CD8-positive, alpha-beta memory T cell (primary cell): Measurements from ENCODE around the gene BBIP1. TPM values are rescaled to one million over a fixed set of nuclear protein-coding genes. Genes with fewer than 3 reads are reported as not detected.
"Not testable (repeated sequence)": the region's sequence is repeated elsewhere in the genome, so short reads cannot be mapped to it uniquely, and the experiment has no call there.

Experiments used
- CTCF ChIA-PET: fragments of 350-600 bp; sonication (Branson Sonifier 250); formaldehyde crosslinking; loops from one replicate; lab custom pipeline; 2021; ENCODE audit warnings: antibody characterized with exemption; lab: Charles Lee
- POLR2A ChIA-PET: fragments of 350-600 bp; sonication (Branson Sonifier 250); formaldehyde crosslinking; loops from one replicate; lab custom pipeline; 2021; ENCODE audit warnings: antibody characterized with exemption; lab: Charles Lee
- DNase-seq, 5 donors: peaks; one replicate each; pipeline versions ENCODE4 v3.0.0 to v3.0.0-alpha.2; 2020 to 2022; ENCODE audit warnings: mixed read lengths in 1 of 5
- H3K27ac ChIP-seq: one replicate; pipeline ENCODE4 v1.7.0; 2013; ENCODE audit warnings: low read depth, mild to moderate bottlenecking, low read length, moderate library complexity
- H3K27me3 ChIP-seq: 2 replicates; pipeline ENCODE4 v1.7.0; 2013; ENCODE audit warnings: low read length, mild to moderate bottlenecking; ENCODE audit not compliant: insufficient read depth, poor library complexity, severe bottlenecking
- H3K36me3 ChIP-seq: 2 replicates; pipeline ENCODE4 v1.7.0; 2013; ENCODE audit warnings: mild to moderate bottlenecking, low read length, moderate library complexity; ENCODE audit not compliant: insufficient read depth
- H3K4me1 ChIP-seq: 2 replicates; pipeline ENCODE4 v1.7.0; 2013; ENCODE audit warnings: mild to moderate bottlenecking, low read length, moderate library complexity; ENCODE audit not compliant: insufficient read depth
- H3K4me3 ChIP-seq: 2 replicates; pipeline ENCODE4 v1.7.0; 2013; ENCODE audit warnings: mild to moderate bottlenecking, low read length
- H3K9me3 ChIP-seq: 2 replicates; pipeline ENCODE4 v1.7.0; 2013; ENCODE audit warnings: mild to moderate bottlenecking, low read length
- H3K27ac Mint-ChIP-seq, 8 donors: one replicate each; pipeline ENCODE4 v1.8.0; 2020 to 2021; ENCODE audit warnings: mixed read lengths in 8 of 8, mild to moderate bottlenecking in 6 of 8, inconsistent platforms in 3 of 8, moderate library complexity in 3 of 8
- H3K27me3 Mint-ChIP-seq, 2 donors: one replicate each; pipeline ENCODE4 v1.8.0; 2020 to 2021; ENCODE audit warnings: mixed read lengths in 2 of 2, mild to moderate bottlenecking in 1 of 2, moderate library complexity in 1 of 2
- H3K36me3 Mint-ChIP-seq, 3 donors: one replicate each; pipeline ENCODE4 v1.8.0; 2020 to 2021; ENCODE audit warnings: mixed read lengths in 3 of 3, inconsistent platforms in 1 of 3, mild to moderate bottlenecking in 1 of 3
- H3K4me1 Mint-ChIP-seq, 3 donors: one replicate each; pipeline ENCODE4 v1.8.0; 2020 to 2021; ENCODE audit warnings: mixed read lengths in 3 of 3, inconsistent platforms in 1 of 3, mild to moderate bottlenecking in 1 of 3
- H3K4me3 Mint-ChIP-seq, 7 donors: one replicate each; pipeline ENCODE4 v1.8.0; 2020 to 2021; ENCODE audit warnings: mixed read lengths in 7 of 7, mild to moderate bottlenecking in 6 of 7, moderate library complexity in 4 of 7, inconsistent platforms in 2 of 7
- H3K9me3 Mint-ChIP-seq, 5 donors: one replicate each; pipeline ENCODE4 v1.8.0; 2020 to 2022; ENCODE audit warnings: mixed read lengths in 5 of 5, mild to moderate bottlenecking in 3 of 5, moderate library complexity in 2 of 5, inconsistent platforms in 1 of 5
- polyA plus RNA-seq: library from polyadenylated mRNA; unstranded; fragments of 300-500 nt; fragmentation: Illumina TruSeq; gene quantifications from one replicate; pipeline ENCODE4 v1.2.3, GENCODE V29; 2021
- total RNA-seq, 2 experiments: library from RNA; stranded (reverse); gene quantifications; one replicate each; pipeline ENCODE4 v1.2.3, GENCODE V29; 2021

Gene BBIP1
- total and polyA plus RNA-seq, 3 experiments from 2014 or later: 34.9 to 41.1 (median 36.4) TPM

DNA sequence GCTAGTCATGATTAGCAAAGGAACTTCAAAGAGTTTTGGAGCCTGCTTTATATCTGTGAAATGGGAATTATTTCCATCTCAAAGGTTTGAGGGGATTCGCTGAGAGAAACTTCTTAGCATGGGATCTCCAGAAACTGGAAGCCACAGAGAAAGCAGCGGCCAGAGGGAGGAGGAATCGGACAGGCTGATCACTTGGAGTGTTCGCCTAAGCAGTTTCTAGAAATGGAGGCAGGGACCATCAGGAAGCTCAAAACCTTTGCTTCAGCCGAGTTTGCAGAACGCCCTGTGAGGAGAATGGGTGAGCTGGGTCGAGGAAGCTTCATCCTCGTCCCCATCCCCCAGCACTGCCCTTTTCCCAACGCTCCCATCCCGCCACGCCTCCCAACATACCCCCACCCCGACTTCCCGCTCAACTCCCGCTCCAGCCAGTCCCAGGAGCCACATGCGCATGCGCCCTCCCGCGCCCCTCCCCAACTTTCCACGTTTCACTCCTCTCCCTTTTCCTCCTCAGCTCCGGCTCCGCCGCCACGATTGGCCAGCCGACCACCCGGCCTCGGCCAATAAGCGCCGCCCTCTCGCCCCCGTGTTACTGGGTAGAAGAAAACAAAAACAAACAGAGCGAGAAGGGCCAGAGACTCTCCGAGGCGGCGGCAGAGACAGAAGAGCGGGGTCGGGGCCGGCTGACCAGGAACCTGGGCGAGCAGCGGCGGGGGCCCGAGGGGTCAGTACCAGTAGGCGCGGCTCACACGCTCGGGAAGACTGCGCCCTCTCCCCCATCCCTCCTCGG, 47.5 kb downstream of the BBIP1 start, which contains the start of gene PDCD4:
Gene PDCD4 (plus strand): TSS at position 631 of the 787 bp plus-strand sequence. CDS start 4,100 bp downstream, outside the sequence.
- H3K9me3 ChIP-seq: no peaks in the 10 kb centered on the region
- peaks cover 74% of the 10 kb centered on the region for H3K4me1 ChIP-seq
- H3K36me3 Mint-ChIP-seq: peaks cover 3 to 39% (median 4%) of the 10 kb centered on the region in 3 donors
- DNase-seq: peak; percentile 91 to 97 (median 95)
- H3K27me3 Mint-ChIP-seq: peaks cover 0 to 1% of the 10 kb centered on the region in 2 donors
- H3K9me3 Mint-ChIP-seq: no peaks in the 10 kb centered on the region
- H3K36me3 ChIP-seq: no peaks in the 10 kb centered on the region
- no peaks in the 10 kb centered on the region for H3K27me3 ChIP-seq
- peak within 1 kb of the TSS; percentile 68 for H3K4me3 ChIP-seq
- H3K4me1 Mint-ChIP-seq: peaks cover 68 to 77% (median 69%) of the 10 kb centered on the region in 3 donors
- peak within 1 kb of the TSS; percentile 77 for H3K27ac ChIP-seq
- CTCF ChIA-PET: interaction anchor here (0.7 to 1.1 kb wide), 10 partner anchors 10 to 73 kb away, joined by 3 to 10 read pairs (median 4); partner anchors contain the start of genes BBIP1 and SHOC2
- H3K27ac Mint-ChIP-seq: peak within 1 kb of the TSS; percentile 97 to 100 (median 98)
- POLR2A ChIA-PET: interaction anchor here (0.8 to 2.8 kb wide), 12 partner anchors 9 to 107 kb away, joined by 3 to 54 read pairs (median 4); partner anchors contain the start of genes BBIP1 and SHOC2
- H3K4me3 Mint-ChIP-seq: peak within 1 kb of the TSS; percentile 90 to 100 (median 95)

DNA sequence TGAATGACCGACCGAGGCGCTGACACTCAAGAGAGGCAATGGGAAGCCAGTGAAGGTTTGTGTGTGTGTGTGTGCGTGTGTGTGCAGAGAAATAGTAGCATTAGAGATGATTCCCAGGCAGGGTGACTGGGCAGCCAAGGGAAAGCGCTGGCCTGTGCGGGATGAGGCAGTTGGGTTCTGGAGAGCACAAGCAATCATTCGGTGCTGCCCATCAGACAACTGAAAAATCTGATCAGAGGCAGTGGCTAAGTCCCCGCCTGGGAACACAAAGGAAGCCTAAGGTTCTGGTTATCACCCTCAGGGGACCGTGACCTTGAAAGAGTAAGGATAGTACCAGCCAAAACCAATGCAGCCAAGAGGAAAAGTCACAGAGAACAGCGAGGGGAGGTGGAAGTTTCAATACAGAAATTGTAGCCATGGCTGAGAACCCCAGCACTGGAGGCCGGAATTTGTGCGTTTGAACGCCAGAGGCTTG, 48.1 kb downstream of the BBIP1 start:
- Histone ChIP-seq H3K9me3 (no peaks in the 10 kb centered on the region), H3K27ac (peak overlapping the region; percentile 77), H3K4me3 (peak overlapping the region; percentile 68), H3K4me1 (peaks cover 74% of the 10 kb centered on the region), H3K27me3 (no peaks in the 10 kb centered on the region), H3K36me3 (no peaks in the 10 kb centered on the region)
- peaks cover 0 to 1% of the 10 kb centered on the region in 2 donors for H3K27me3 Mint-ChIP-seq
- CTCF ChIA-PET: interaction anchor here (0.8 to 1.1 kb wide), 6 partner anchors 9 to 68 kb away, joined by 3 to 10 read pairs (median 4); no protein-coding TSS in a partner anchor
- peaks cover 3 to 33% (median 4%) of the 10 kb centered on the region in 3 donors for H3K36me3 Mint-ChIP-seq
- peak overlapping the region; percentile 97 to 100 (median 98) for H3K27ac Mint-ChIP-seq
- POLR2A ChIA-PET: interaction anchor here (0.8 to 2.8 kb wide), 10 partner anchors 8 to 68 kb away, joined by 3 to 54 read pairs (median 4); partner anchors contain the start of genes BBIP1 and SHOC2
- peak overlapping the region; percentile 83 to 100 (median 94) for H3K4me3 Mint-ChIP-seq
- no peaks in the 10 kb centered on the region for H3K9me3 Mint-ChIP-seq
- DNase-seq: no peak
- peaks cover 69 to 77% (median 70%) of the 10 kb centered on the region in 3 donors for H3K4me1 Mint-ChIP-seq

DNA sequence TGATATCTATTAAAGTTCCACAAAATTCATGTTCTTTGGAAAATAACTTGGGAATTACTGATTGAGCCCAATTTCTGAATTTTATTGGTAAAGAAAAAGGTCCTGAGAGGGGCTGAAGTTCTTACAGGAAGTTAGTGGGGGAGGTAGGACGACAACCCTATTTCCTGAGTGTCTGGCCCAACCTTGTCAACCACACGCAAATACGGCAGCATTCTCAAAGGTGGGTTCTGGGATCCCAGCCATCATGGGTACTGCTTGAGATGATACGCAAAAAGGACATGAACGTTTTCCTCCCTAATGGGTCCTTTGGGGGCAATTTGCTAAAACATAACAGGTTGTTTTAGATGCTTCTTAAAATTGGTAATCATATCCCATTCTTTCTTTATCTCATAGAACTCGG, 50.0 kb downstream of the BBIP1 start:
- Mint-ChIP-seq H3K36me3 (peaks cover 4 to 23% (median 4%) of the 10 kb centered on the region in 3 donors), H3K27ac (peak overlapping the region; percentile 97 to 100 (median 98)), H3K4me1 (peaks cover 75 to 79% (median 77%) of the 10 kb centered on the region in 3 donors), H3K9me3 (no peaks in the 10 kb centered on the region), H3K4me3 (peak overlapping the region; percentile 80 to 100 (median 94)), H3K27me3 (peaks cover 0 to 1% of the 10 kb centered on the region in 2 donors)
- Histone ChIP-seq H3K27me3 (no peaks in the 10 kb centered on the region), H3K4me1 (peaks cover 75% of the 10 kb centered on the region), H3K27ac (peak overlapping the region; percentile 13), H3K36me3 (no peaks in the 10 kb centered on the region), H3K9me3 (no peaks in the 10 kb centered on the region), H3K4me3 (peak overlapping the region; percentile 68)
- CTCF ChIA-PET: interaction anchor here (1.2 kb wide), 2 partner anchors 8 to 23 kb away, joined by 3 to 4 read pairs; no protein-coding TSS in a partner anchor
- POLR2A ChIA-PET: interaction anchor here (1.5 kb wide), 1 partner anchor 50 kb away, joined by 3 read pairs; the partner anchor contains the start of genes BBIP1 and SHOC2
- DNase-seq: peak; percentile 47 to 85 (median 79)

DNA sequence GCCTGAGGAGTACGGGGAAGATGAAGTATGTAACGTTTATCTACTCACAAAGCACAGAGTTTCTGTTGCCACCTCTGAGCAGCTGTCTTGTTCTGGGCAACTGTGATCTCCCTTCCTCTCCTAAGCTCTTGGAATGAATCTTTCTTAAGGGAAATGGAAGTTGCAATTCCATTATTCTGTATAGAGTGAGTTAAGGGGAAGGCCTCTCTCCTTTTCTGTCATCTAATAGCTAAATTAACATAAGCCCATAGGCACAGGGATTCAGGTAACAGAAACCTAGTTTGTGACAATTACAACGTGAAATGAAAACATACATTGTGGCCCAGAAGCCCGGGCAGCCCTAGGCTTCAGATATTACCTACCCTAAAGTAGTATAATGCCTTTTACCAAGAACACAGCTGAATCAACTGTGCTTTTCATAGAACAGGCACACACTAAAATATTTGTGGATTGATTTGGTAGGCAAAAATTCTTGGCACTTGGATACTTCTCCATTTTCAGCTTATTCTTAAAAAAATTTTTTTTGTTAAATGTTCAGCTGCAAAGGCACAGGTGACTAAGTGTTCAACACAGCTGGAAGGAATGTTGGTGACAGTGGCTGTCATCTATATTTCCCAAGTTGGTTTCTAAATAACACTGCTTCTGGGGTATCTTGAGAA, 51.0 kb downstream of the BBIP1 start:
- peak overlapping the region; percentile 13 for H3K27ac ChIP-seq
- Mint-ChIP-seq H3K27me3 (peaks cover 0 to 1% of the 10 kb centered on the region in 2 donors), H3K27ac (peak overlapping the region; percentile 97 to 100 (median 98)), H3K4me3 (peak overlapping the region; percentile 80 to 100 (median 94)), H3K4me1 (peaks cover 84 to 87% (median 87%) of the 10 kb centered on the region in 3 donors), H3K36me3 (peaks cover 2 to 15% (median 4%) of the 10 kb centered on the region in 3 donors), H3K9me3 (no peaks in the 10 kb centered on the region)
- POLR2A ChIA-PET: interaction anchor here (0.7 to 1.6 kb wide), 4 partner anchors 16 to 66 kb away, joined by 3 to 5 read pairs (median 4); partner anchors contain the start of genes BBIP1 and SHOC2
- peak overlapping the region; percentile 2 for H3K4me3 ChIP-seq
- no peaks in the 10 kb centered on the region for H3K27me3 ChIP-seq
- no peaks in the 10 kb centered on the region for H3K9me3 ChIP-seq
- H3K36me3 ChIP-seq: no peaks in the 10 kb centered on the region
- CTCF ChIA-PET: interaction anchor here (0.9 to 1.9 kb wide), 6 partner anchors 11 to 64 kb away, joined by 3 to 8 read pairs (median 4); no protein-coding TSS in a partner anchor
- DNase-seq: no peak
- H3K4me1 ChIP-seq: peaks cover 84% of the 10 kb centered on the region

DNA sequence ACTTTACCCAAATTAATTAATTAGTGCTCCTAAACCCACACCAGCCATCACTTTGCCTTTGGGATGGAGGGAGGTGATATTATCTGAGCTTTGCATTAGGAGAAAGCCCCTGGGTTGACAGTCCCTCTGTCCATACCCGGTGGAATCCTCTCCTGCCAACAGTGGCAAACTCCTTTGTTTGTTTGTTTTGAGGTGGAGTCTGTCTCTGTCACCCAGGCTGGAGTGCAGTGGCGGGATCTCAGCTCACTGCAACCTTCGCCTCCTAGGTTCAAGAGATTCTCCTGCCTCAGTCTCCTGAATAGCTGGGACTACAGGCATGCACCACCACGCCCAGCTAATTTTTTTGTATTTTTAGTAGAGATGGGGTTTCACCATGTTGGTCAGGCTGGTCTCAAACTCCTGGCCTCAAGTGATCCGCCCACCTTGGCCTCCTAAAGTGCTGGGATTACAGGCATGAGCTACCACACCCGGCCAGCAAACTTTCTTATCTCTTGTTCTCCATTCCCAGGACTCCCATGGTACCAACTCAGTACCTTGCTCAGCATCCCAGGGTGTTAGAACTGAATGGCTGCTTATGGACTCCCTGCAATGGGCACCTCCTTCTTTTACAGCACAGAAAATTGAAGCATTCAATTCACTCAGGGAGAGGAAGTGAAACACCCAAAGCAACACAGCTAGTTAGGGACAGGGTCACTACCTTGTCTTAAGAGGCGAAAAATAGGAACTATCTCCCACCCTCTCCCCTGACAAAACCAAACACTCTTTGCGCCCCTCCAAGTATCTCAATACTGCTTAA, 51.8 kb downstream of the BBIP1 start:
- H3K27me3 Mint-ChIP-seq: not testable (repeated sequence)
- H3K36me3 Mint-ChIP-seq: peaks cover 2 to 11% (median 4%) of the 10 kb centered on the region in 3 donors

DNA sequence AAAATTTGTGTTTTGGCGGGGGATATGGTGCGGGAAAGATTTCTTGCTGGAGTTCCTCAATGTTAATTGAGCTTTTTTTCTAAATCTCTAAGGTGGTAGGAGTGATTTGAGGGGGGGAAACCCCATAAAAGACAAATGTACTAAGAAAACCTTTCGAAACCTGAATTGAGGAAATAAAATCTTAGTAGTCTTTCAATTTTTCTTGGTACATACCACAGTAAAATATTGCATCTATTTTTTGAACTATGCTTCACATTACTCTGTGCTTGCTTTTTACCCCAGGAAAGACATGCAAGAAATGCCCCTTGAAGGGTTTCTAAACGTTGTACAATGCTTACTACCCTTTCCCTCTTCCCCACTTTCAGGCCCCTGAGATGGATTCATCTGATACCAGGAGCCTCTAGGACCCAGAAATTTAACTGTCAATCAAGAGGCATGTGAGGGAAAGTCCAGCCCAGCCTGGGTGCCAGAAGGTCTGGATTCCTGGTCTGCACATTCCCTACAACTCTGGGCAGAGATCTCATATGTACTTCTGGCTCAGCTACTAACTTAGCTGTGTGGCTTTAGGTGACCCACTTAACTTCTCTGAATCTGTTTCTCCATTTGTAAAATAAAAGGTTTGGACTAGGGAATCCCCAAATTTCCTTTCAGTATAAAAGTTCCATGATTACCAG, 53.0 kb downstream of the BBIP1 start:
- H3K4me3 ChIP-seq: peak overlapping the region; percentile 47
- H3K36me3 Mint-ChIP-seq: peaks cover 2 to 4% (median 2%) of the 10 kb centered on the region in 3 donors
- H3K4me3 Mint-ChIP-seq: peak overlapping the region; percentile 57 to 91 (median 78)
- no peaks in the 10 kb centered on the region for H3K27me3 ChIP-seq
- H3K4me1 Mint-ChIP-seq: peaks cover 98 to 100% (median 100%) of the 10 kb centered on the region in 3 donors
- CTCF ChIA-PET: interaction anchor here (0.9 to 1.3 kb wide), 2 partner anchors 14 to 120 kb away, joined by 3 to 4 read pairs; no protein-coding TSS in a partner anchor
- peaks cover 0 to 1% of the 10 kb centered on the region in 2 donors for H3K27me3 Mint-ChIP-seq
- peaks cover 98% of the 10 kb centered on the region for H3K4me1 ChIP-seq
- H3K27ac ChIP-seq: peak overlapping the region; percentile 80
- POLR2A ChIA-PET: interaction anchor here (2.2 kb wide), 1 partner anchor 14 kb away, joined by 7 read pairs; no protein-coding TSS in a partner anchor
- no peaks in the 10 kb centered on the region for H3K9me3 ChIP-seq
- peak in 1 of 5 donors; percentile 58 for DNase-seq
- no peaks in the 10 kb centered on the region for H3K9me3 Mint-ChIP-seq
- no peaks in the 10 kb centered on the region for H3K36me3 ChIP-seq
- peak overlapping the region; percentile 97 to 100 (median 98) for H3K27ac Mint-ChIP-seq

More for the DNA sequence above, 51.8 kb downstream of the BBIP1 start:
- Mint-ChIP-seq H3K27ac (peak overlapping the region; percentile 97 to 100 (median 98)), H3K4me3 (peak overlapping the region; percentile 59 to 96 (median 80)), H3K4me1 (peaks cover 92 to 94% (median 94%) of the 10 kb centered on the region in 3 donors)
- POLR2A ChIA-PET: interaction anchor here (0.7 to 1.6 kb wide), 4 partner anchors 15 to 65 kb away, joined by 3 to 5 read pairs (median 4); partner anchors contain the start of genes BBIP1 and SHOC2
- not testable (repeated sequence) for H3K9me3 Mint-ChIP-seq, DNase-seq, H3K27ac ChIP-seq, H3K9me3 ChIP-seq, H3K27me3 ChIP-seq, H3K36me3 ChIP-seq
- Histone ChIP-seq H3K4me1 (peaks cover 91% of the 10 kb centered on the region), H3K4me3 (peak overlapping the region; percentile 2)
- CTCF ChIA-PET: interaction anchor here (1.1 to 1.9 kb wide), 5 partner anchors 23 to 121 kb away, joined by 3 to 8 read pairs (median 4); no protein-coding TSS in a partner anchor
